GM12872 (cell line): ENCODE measurements around the gene THSD7B.

Experiments used
- CTCF ChIP-seq: IDR thresholded peaks from 3 replicates; pipeline ENCODE4 v1.5.1; 2011; ENCODE audit warnings: low read depth, mild to moderate bottlenecking, low read length, moderate library complexity; ENCODE audit not compliant: insufficient read depth

The THSD7B gene

GRCh38 chr2:136751406-136751805 is 13.9 kb upstream of the THSD7B start:
- no peak for TF ChIP-seq CTCF

DNA sequence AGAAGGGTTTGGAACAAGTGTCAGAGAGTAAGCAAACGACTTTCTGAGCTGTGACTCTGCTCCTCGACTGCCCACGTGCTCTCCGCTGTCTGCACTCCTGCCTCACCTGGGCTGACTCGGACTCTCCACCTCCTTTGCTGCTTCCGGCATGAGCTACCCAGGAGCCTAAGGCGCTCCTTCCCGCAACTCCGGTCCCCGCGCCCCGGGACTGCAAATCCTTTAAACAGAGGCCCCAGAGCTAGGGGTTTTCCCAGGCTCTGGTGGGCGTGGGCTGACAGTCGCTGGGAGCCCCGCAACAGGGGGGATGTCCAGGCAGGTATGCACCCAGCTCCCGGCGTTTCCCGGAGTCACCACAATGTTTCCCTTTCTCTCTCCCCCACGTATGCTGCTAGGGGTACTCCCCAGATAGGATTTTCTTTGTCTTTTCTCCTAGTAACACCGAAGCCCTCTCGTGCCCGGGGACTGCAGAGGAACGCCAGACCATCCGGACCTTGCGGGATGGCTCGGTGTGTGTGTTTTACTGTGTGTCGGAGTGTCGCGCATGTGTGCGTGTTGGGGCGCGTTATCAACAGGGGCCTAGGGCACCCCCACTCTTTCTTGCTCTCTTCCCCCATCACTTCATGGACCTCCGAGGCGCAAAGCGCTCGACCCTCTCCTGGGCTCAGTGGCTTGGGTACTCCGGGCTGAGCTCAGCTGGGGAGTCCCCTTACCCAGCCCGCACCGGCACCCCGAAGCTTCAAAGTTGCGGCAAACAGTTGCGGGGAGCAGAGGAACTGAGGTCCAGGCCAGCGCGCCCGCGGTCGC is 691 bp upstream of the THSD7B start:
- no peak for TF ChIP-seq CTCF

- no peak for TF ChIP-seq CTCF
Measured at GRCh38 chr2:136766073-136766404, 694 bp downstream of the THSD7B start.

DNA sequence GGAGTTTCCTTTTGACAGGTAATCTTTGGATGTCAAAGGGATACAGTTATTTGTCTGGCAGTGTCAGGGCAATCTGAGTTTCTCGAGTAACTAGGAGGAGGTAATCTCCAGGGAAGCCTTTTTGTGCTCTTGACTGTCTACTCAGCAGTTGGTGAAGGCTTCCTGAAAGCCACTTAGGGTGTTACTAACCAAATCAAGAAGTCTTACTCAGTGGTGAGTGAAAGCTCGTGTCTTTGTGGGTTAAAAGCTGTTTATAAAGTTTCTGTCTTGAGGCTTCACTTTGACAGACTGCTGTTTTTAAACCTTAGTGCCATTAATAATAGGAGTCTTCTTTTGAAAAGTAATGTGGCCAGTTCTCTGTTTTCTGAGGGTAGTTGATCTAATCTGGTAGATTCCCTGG is 1.7 kb downstream of the THSD7B start:
- TF ChIP-seq CTCF: no peak

GRCh38 chr2:136769871-136770270 is 4.5 kb downstream of the THSD7B start:
- no peak for TF ChIP-seq CTCF

DNA sequence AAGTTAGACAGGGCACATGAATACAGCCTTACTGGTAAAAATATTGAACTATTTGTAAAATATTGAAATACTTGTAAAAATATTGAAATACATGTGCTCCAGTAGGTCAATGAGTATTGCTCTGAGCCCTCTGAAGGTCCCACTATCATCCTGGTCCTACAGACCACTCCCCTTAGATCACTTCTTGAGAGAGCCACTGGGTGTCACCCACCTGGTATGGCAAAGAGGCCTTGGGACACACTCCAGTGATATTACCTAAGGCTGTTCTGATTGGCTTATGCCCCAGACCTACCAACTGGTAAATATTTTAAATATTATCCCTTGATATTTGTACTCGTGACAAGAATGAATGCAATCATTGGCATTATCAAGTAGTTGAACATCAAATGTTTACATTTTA is 5.0 kb downstream of the THSD7B start:
- TF ChIP-seq CTCF: no peak

GRCh38 chr2:136777391-136777790 is 12.0 kb downstream of the THSD7B start:
- no peak for TF ChIP-seq CTCF

- no peak for TF ChIP-seq CTCF
Measured at GRCh38 chr2:136783856-136784255, 18.5 kb downstream of the THSD7B start.
